Measurements from ENCODE around the gene CCDC59. TPM values are rescaled to one million over a fixed set of nuclear protein-coding genes. Genes with fewer than 3 reads are reported as not detected.

CCDC59 gene
- total RNA-seq, 2 donors from 2014 or later = 25.3 to 71.1 TPM

DNA sequence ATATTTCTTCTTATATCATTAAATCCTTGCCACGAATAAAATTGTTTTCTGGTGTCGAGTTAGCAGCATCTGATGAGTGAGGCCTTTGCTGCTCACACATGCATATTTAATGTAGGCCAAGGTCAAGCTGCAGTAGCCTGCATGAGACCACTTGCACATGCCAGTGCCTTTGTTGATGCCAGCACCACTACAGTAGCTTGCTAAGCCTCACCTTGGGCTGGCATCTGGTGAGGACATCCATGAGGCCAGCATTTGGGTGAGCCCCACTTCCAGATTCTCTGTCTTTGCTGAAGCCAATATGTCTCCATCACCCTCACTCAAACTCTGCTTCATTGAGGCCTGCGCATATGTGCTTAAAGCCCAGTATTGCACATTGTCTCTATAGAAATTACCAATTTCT lies 8.0 kb downstream of the CCDC59 start:
- ATAC-seq (ENCODE audit: insufficient number of reproducible peaks, low FRiP score, low read depth) (no peak), DNase-seq (ENCODE audit: low spot score) (no peak)
- H3K27me3 ChIP-seq (replicated peaks; ENCODE audit: insufficient read depth) = no peaks in the 10 kb centered on the region
- no peak overlapping the region for H3K27ac ChIP-seq
- peaks cover 16% of the 10 kb centered on the region for H3K36me3 ChIP-seq
- H3K9me3 ChIP-seq = no peaks in the 10 kb centered on the region
- H3K4me3 ChIP-seq = no peak overlapping the region
- peaks cover 0 to 1% of the 10 kb centered on the region in 2 donors for H3K4me1 ChIP-seq (ENCODE audit: control insufficient read depth in 1 of 2, low read depth in 2 of 2)
- TF ChIP-seq, protein P1, sequence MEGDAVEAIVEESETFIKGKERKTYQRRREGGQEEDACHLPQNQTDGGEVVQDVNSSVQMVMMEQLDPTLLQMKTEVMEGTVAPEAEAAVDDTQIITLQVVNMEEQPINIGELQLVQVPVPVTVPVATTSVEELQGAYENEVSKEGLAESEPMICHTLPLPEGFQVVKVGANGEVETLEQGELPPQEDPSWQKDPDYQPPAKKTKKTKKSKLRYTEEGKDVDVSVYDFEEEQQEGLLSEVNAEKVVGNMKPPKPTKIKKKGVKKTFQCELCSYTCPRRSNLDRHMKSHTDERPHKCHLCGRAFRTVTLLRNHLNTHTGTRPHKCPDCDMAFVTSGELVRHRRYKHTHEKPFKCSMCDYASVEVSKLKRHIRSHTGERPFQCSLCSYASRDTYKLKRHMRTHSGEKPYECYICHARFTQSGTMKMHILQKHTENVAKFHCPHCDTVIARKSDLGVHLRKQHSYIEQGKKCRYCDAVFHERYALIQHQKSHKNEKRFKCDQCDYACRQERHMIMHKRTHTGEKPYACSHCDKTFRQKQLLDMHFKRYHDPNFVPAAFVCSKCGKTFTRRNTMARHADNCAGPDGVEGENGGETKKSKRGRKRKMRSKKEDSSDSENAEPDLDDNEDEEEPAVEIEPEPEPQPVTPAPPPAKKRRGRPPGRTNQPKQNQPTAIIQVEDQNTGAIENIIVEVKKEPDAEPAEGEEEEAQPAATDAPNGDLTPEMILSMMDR (IDR thresholded peaks at IDR 0.05) = no peak

DNA sequence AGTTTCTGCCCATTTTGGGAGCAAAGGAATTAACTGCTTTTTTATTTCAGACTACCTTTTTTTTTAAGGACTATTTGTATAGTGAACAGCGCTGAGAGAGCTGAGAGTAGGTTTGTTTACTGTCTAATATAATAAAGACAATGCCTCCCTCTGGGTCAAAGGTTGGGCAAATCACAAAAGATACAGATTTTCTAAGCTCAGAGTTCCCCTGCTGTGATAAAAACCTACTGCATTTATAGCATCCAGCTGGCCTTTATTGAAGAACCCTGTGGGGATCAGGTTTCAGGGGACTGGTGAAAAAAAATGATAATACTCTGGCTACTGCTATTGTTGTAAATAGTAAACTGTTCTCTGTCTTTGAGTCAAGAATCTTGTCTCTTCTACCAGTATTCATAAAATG lies 28.7 kb downstream of the CCDC59 start:
- TF ChIP-seq, protein P1 (IDR thresholded peaks at IDR 0.05) = no peak
- no peak for ATAC-seq (ENCODE audit: insufficient number of reproducible peaks, low FRiP score, low read depth)
- Histone ChIP-seq H3K27me3 (replicated peaks; ENCODE audit: insufficient read depth) (no peaks in the 10 kb centered on the region), H3K36me3 (no peaks in the 10 kb centered on the region), H3K27ac (no peak overlapping the region), H3K4me3 (no peak overlapping the region), H3K4me1 (ENCODE audit: control insufficient read depth in 1 of 2, low read depth in 2 of 2) (peaks cover 0 to 5% of the 10 kb centered on the region in 2 donors), H3K9me3 (no peaks in the 10 kb centered on the region)
- no peak for DNase-seq (ENCODE audit: low spot score)

DNA sequence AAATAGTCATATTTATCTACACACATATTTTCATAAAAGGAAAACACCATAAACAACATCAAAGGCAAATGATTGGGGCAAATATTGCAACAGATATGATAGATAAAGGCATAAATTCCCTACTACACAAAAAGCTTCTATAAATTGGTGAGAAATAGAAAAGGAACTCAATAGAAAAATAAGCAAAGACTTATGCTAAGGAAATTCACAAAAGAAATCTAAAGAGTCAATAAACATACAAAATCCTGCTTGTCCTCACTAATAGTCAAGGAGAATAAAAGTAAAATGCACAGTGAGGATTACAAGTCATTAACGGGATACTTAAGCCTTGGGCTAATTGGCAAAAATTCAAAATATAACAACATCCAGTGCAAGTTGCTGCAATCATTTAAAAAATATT lies 30.3 kb downstream of the CCDC59 start:
- peaks cover 0 to 5% of the 10 kb centered on the region in 2 donors for H3K4me1 ChIP-seq (ENCODE audit: control insufficient read depth in 1 of 2, low read depth in 2 of 2)
- no peaks in the 10 kb centered on the region for H3K36me3 ChIP-seq
- H3K9me3 ChIP-seq = no peaks in the 10 kb centered on the region
- no peak overlapping the region for H3K27ac ChIP-seq
- H3K27me3 ChIP-seq (replicated peaks; ENCODE audit: insufficient read depth) = no peaks in the 10 kb centered on the region
- no peak for DNase-seq (ENCODE audit: low spot score)
- TF ChIP-seq, protein P1 (IDR thresholded peaks at IDR 0.05) = no peak
- H3K4me3 ChIP-seq = no peak overlapping the region
- no peak for ATAC-seq (ENCODE audit: insufficient number of reproducible peaks, low FRiP score, low read depth)

DNA sequence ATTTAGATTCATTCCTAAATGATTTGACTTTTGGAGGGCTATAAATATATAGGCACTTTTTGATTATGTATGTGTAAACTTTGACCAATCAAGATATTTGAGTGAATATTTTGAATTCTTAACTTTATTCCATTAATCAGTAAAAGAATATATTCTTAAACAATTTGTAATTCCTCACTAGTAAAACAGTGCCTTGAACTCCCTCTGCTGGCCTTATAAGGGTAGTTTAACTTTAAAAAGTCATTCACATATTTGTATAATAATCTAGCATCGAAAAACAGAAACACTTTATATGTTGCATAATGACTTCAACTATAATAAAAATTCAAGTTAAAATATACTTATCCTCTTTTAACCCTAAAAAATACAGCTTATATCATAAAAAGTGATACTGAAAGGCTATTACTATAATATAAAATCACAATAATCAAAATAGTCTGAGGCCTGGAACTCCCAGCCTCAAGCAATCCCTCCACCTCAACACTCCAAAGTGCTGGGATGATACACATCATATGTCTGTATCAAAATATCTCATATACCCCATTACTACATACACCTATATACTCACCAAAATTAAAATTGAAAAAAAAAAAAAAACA lies 31.2 kb downstream of the CCDC59 start:
- TF ChIP-seq, protein P1 (IDR thresholded peaks at IDR 0.05) = peak; percentile 52
- H3K27ac ChIP-seq = no peak overlapping the region
- H3K27me3 ChIP-seq (replicated peaks; ENCODE audit: insufficient read depth) = no peaks in the 10 kb centered on the region
- DNase-seq (ENCODE audit: low spot score) (no peak), ATAC-seq (ENCODE audit: insufficient number of reproducible peaks, low FRiP score, low read depth) (no peak)
- H3K36me3 ChIP-seq = no peaks in the 10 kb centered on the region
- H3K4me3 ChIP-seq = no peak overlapping the region
- peaks cover 0 to 5% of the 10 kb centered on the region in 2 donors for H3K4me1 ChIP-seq (ENCODE audit: control insufficient read depth in 1 of 2, low read depth in 2 of 2)
- no peaks in the 10 kb centered on the region for H3K9me3 ChIP-seq

DNA sequence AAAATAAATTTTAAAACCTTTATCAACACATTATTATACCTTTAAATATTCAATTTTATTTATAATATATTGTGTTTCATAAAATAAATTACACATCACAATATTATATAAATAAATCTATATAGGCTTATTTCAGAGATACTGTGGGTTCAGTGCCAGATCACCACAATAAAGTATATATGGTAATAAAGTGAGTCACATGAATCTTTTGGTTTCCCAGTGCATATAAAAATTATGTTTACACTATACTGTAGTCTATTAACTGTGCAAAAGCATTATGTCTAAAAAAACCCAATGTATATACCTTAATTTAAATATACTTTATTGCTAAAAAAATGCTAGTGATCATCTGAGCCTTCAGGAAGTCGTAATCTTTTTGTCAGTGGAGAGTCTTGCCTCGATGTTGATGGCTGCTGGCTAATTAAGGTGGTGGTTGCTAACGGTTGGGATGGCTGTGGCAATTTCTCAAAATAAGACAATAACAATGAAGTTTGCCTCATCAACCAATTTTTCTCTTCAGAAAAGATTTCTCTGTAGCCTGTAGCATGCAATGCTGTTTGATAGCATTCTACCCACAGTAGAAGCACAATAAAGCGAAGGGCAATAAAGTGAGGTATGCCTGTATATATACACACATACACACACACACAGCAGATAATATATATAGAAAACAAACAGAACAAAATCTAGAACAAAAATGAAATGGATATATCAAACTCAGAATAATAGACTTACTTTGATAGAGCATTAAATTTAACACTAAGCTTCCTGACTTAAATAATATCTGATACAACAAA lies 32.4 kb downstream of the CCDC59 start:
- TF ChIP-seq, protein P1 (IDR thresholded peaks at IDR 0.05) = no peak
- Histone ChIP-seq H3K36me3 (no peaks in the 10 kb centered on the region), H3K9me3 (no peaks in the 10 kb centered on the region), H3K4me1 (ENCODE audit: control insufficient read depth in 1 of 2, low read depth in 2 of 2) (peaks cover 0 to 5% of the 10 kb centered on the region in 2 donors), H3K27me3 (replicated peaks; ENCODE audit: insufficient read depth) (no peaks in the 10 kb centered on the region), H3K27ac (no peak overlapping the region), H3K4me3 (no peak overlapping the region)
- DNase-seq (ENCODE audit: low spot score) (no peak), ATAC-seq (ENCODE audit: insufficient number of reproducible peaks, low FRiP score, low read depth) (no peak)

Data from thoracic aorta (tissue), 2 donors.